HEK293 (cell line): ENCODE results near the gene ZNF493.
A peak's percentile ranks its signal among the peaks of the same experiment; 100 is the strongest.

Experiments
- CTCF ChIA-PET: fragments of 350-600 bp; formaldehyde crosslinking; extraction: SDS; loops from one replicate; lab custom pipeline; 2021; ENCODE audit warnings: antibody characterized with exemption; lab: Yijun Ruan, JAX
- POLR2A ChIA-PET: fragments of 300-600 bp; formaldehyde crosslinking; extraction: SDS; loops from one replicate; lab custom pipeline; 2020; ENCODE audit warnings: antibody characterized with exemption, inconsistent platforms; lab: Yijun Ruan, JAX
- H3K27ac ChIP-seq: fragments of 200-500 bp; sonication (Bioruptor generic); 2 replicates; pipeline ENCODE4 v1.5.1; 2014; ENCODE audit warnings: low read depth, low read length, control low read depth, inconsistent platforms; ENCODE audit errors: extremely low read depth
- H3K36me3 ChIP-seq, 2 experiments: fragments of 200-500 bp in 1 of 2; sonication (Bioruptor generic) in 1 of 2; 1 replicate in 1 of 2; 2 replicates in 1 of 2; pipeline ENCODE4 v1.5.1; 2014 to 2017; ENCODE audit warnings: inconsistent platforms in 2 of 2, low read length in 2 of 2; ENCODE audit not compliant: control insufficient read depth in 2 of 2, insufficient read depth in 1 of 2
- H3K4me1 ChIP-seq: fragments of 200-500 bp; sonication (Bioruptor generic); 2 replicates; pipeline ENCODE4 v1.5.1; 2014; ENCODE audit warnings: mild to moderate bottlenecking, low read length, inconsistent platforms; ENCODE audit not compliant: control insufficient read depth, insufficient read depth
- H3K4me3 ChIP-seq: 2 replicates; pipeline ENCODE4 v1.5.1; 2011; ENCODE audit warnings: low read depth, mild to moderate bottlenecking, control low read depth, low read length, moderate library complexity
- H3K9me3 ChIP-seq: fragments of 200-500 bp; sonication (Bioruptor generic); 2 replicates; pipeline ENCODE4 v1.5.1; 2014; ENCODE audit warnings: low read depth, low read length, inconsistent platforms; ENCODE audit not compliant: control insufficient read depth, insufficient read depth
- FEZF1 ChIP-seq: fragments of 450-650 bp; formaldehyde crosslinking; IDR thresholded peaks from 2 replicates; pipeline ENCODE4 v1.5.1; 2016; ENCODE audit warnings: missing biosample characterization, missing genetic modification characterization
- KLF1 ChIP-seq: fragments of 450-650 bp; formaldehyde crosslinking; IDR thresholded peaks from 2 replicates; pipeline ENCODE4 v1.5.1; 2016; ENCODE audit warnings: missing biosample characterization, missing genetic modification characterization
- KLF10 ChIP-seq: fragments of 450-650 bp; IDR thresholded peaks from 2 replicates; pipeline ENCODE4 v1.5.1; 2018; ENCODE audit warnings: missing biosample characterization, mild to moderate bottlenecking, missing genetic modification characterization
- ZNF10 ChIP-seq: fragments of 450-650 bp; formaldehyde crosslinking; IDR thresholded peaks from 2 replicates; pipeline ENCODE4 v1.5.1; 2017; ENCODE audit warnings: missing biosample characterization, missing genetic modification characterization
- ZNF16 ChIP-seq: fragments of 450-650 bp; formaldehyde crosslinking; IDR thresholded peaks from 2 replicates; pipeline ENCODE4 v1.5.1; 2016; ENCODE audit warnings: low read depth, missing biosample characterization, missing genetic modification characterization
- ZNF175 ChIP-seq: fragments of 450-650 bp; formaldehyde crosslinking; IDR thresholded peaks from 2 replicates; pipeline ENCODE4 v1.5.1; 2016; ENCODE audit warnings: missing biosample characterization, missing genetic modification characterization
- ZNF18 ChIP-seq: fragments of 450-650 bp; formaldehyde crosslinking; IDR thresholded peaks from 2 replicates; pipeline ENCODE4 v1.5.1; 2016; ENCODE audit warnings: missing biosample characterization, missing genetic modification characterization
- ZNF184 ChIP-seq: fragments of 450-650 bp; IDR thresholded peaks from 2 replicates; pipeline ENCODE4 v1.5.1; 2018; ENCODE audit warnings: missing biosample characterization, mild to moderate bottlenecking, missing genetic modification characterization
- ZNF266 ChIP-seq: fragments of 450-650 bp; formaldehyde crosslinking; IDR thresholded peaks from 2 replicates; pipeline ENCODE4 v1.5.1; 2016; ENCODE audit warnings: missing biosample characterization, missing genetic modification characterization, low read depth
- ZNF394 ChIP-seq: fragments of 450-650 bp; formaldehyde crosslinking; IDR thresholded peaks from 2 replicates; pipeline ENCODE4 v1.5.1; 2016; ENCODE audit warnings: missing biosample characterization, missing genetic modification characterization, mild to moderate bottlenecking, moderate library complexity, borderline replicate concordance
- ZNF426 ChIP-seq: fragments of 450-650 bp; formaldehyde crosslinking; IDR thresholded peaks from 2 replicates; pipeline ENCODE4 v1.5.1; 2017; ENCODE audit warnings: missing biosample characterization, missing genetic modification characterization, mild to moderate bottlenecking, inconsistent platforms, moderate library complexity
- ZNF555 ChIP-seq: fragments of 450-650 bp; formaldehyde crosslinking; conservative IDR thresholded peaks from 2 replicates; pipeline ENCODE4 v1.5.1; 2017; ENCODE audit warnings: missing biosample characterization, mild to moderate bottlenecking, missing genetic modification characterization, inconsistent platforms
- ZNF623 ChIP-seq: fragments of 450-650 bp; formaldehyde crosslinking; IDR thresholded peaks from 2 replicates; pipeline ENCODE4 v1.5.1; 2016; ENCODE audit warnings: missing biosample characterization, missing genetic modification characterization
- ZNF791 ChIP-seq: fragments of 450-650 bp; formaldehyde crosslinking; IDR thresholded peaks from 2 replicates; pipeline ENCODE4 v1.5.1; 2016; ENCODE audit warnings: missing biosample characterization, missing genetic modification characterization
- TF ChIP-seq, protein P1 (sequence below): fragments of 450-650 bp; formaldehyde crosslinking; IDR thresholded peaks from 2 replicates; pipeline ENCODE4 v1.5.1; 2016; ENCODE audit warnings: missing biosample characterization, missing genetic modification characterization
- TF ChIP-seq, protein P2 (sequence below): fragments of 450-650 bp; formaldehyde crosslinking; IDR thresholded peaks from 2 replicates; pipeline ENCODE4 v1.5.1; 2017; ENCODE audit warnings: missing biosample characterization, missing genetic modification characterization
- TF ChIP-seq, protein P3 (sequence below): fragments of 450-650 bp; formaldehyde crosslinking; IDR thresholded peaks from 2 replicates; pipeline ENCODE4 v1.5.1; 2016; ENCODE audit warnings: missing biosample characterization, missing genetic modification characterization
- TF ChIP-seq, protein P4 (sequence below): fragments of 450-650 bp; formaldehyde crosslinking; conservative IDR thresholded peaks from 2 replicates; pipeline ENCODE4 v1.5.1; 2016; ENCODE audit warnings: low read depth, missing biosample characterization, missing genetic modification characterization
- TF ChIP-seq, protein P5 (sequence below): fragments of 450-650 bp; formaldehyde crosslinking; conservative IDR thresholded peaks from 2 replicates; pipeline ENCODE4 v1.5.1; 2016; ENCODE audit warnings: low read depth, missing biosample characterization, missing genetic modification characterization

ZNF493 gene

GRCh38 chr19:21410166-21410565, 13.2 kb downstream of the ZNF493 start (continued):
- TF ChIP-seq ZNF791 (tag by site-specific recombination) (no peak), ZNF184 (tag by site-specific recombination) (no peak), ZNF266 (no peak), ZNF18 (tag by site-specific recombination) (no peak), KLF10 (no peak), ZNF175 (tag by site-specific recombination) (no peak), KLF1 (tag by site-specific recombination) (no peak)
- TF ChIP-seq, protein P1, sequence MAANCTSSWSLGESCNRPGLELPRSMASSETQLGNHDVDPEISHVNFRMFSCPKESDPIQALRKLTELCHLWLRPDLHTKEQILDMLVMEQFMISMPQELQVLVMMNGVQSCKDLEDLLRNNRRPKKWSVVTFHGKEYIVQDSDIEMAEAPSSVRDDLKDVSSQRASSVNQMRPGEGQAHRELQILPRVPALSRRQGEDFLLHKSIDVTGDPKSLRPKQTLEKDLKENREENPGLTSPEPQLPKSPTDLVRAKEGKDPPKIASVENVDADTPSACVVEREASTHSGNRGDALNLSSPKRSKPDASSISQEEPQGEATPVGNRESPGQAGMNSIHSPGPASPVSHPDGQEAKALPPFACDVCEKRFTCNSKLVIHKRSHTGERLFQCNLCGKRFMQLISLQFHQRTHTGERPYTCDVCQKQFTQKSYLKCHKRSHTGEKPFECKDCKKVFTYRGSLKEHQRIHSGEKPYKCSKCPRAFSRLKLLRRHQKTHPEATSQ, result no peak
- TF ChIP-seq, all 188 proteins: peak for 0

- H3K27ac ChIP-seq, result no peak overlapping the region
- ChIA-PET CTCF (no interaction called here), POLR2A (no interaction called here)
- H3K36me3 ChIP-seq, result no peaks in the 10 kb centered on the region
- H3K9me3 ChIP-seq, result no peaks in the 10 kb centered on the region
- H3K4me1 ChIP-seq, result no peaks in the 10 kb centered on the region
- TF ChIP-seq ZNF394 (tag by site-specific recombination), result peak; percentile 78
- TF ChIP-seq ZNF623, result 0 out of 2 replicates have a peak, but pooled peaks have one; percentile 25
- TF ChIP-seq, protein P2, sequence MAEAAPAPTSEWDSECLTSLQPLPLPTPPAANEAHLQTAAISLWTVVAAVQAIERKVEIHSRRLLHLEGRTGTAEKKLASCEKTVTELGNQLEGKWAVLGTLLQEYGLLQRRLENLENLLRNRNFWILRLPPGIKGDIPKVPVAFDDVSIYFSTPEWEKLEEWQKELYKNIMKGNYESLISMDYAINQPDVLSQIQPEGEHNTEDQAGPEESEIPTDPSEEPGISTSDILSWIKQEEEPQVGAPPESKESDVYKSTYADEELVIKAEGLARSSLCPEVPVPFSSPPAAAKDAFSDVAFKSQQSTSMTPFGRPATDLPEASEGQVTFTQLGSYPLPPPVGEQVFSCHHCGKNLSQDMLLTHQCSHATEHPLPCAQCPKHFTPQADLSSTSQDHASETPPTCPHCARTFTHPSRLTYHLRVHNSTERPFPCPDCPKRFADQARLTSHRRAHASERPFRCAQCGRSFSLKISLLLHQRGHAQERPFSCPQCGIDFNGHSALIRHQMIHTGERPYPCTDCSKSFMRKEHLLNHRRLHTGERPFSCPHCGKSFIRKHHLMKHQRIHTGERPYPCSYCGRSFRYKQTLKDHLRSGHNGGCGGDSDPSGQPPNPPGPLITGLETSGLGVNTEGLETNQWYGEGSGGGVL, result no peak
- no peak for TF ChIP-seq ZNF16 (tag by site-specific recombination)
- TF ChIP-seq, protein P3, sequence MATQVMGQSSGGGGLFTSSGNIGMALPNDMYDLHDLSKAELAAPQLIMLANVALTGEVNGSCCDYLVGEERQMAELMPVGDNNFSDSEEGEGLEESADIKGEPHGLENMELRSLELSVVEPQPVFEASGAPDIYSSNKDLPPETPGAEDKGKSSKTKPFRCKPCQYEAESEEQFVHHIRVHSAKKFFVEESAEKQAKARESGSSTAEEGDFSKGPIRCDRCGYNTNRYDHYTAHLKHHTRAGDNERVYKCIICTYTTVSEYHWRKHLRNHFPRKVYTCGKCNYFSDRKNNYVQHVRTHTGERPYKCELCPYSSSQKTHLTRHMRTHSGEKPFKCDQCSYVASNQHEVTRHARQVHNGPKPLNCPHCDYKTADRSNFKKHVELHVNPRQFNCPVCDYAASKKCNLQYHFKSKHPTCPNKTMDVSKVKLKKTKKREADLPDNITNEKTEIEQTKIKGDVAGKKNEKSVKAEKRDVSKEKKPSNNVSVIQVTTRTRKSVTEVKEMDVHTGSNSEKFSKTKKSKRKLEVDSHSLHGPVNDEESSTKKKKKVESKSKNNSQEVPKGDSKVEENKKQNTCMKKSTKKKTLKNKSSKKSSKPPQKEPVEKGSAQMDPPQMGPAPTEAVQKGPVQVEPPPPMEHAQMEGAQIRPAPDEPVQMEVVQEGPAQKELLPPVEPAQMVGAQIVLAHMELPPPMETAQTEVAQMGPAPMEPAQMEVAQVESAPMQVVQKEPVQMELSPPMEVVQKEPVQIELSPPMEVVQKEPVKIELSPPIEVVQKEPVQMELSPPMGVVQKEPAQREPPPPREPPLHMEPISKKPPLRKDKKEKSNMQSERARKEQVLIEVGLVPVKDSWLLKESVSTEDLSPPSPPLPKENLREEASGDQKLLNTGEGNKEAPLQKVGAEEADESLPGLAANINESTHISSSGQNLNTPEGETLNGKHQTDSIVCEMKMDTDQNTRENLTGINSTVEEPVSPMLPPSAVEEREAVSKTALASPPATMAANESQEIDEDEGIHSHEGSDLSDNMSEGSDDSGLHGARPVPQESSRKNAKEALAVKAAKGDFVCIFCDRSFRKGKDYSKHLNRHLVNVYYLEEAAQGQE (tag by site-specific recombination), result 0 out of 2 replicates have a peak, but pooled peaks have one; percentile 23
- TF ChIP-seq, protein P4, sequence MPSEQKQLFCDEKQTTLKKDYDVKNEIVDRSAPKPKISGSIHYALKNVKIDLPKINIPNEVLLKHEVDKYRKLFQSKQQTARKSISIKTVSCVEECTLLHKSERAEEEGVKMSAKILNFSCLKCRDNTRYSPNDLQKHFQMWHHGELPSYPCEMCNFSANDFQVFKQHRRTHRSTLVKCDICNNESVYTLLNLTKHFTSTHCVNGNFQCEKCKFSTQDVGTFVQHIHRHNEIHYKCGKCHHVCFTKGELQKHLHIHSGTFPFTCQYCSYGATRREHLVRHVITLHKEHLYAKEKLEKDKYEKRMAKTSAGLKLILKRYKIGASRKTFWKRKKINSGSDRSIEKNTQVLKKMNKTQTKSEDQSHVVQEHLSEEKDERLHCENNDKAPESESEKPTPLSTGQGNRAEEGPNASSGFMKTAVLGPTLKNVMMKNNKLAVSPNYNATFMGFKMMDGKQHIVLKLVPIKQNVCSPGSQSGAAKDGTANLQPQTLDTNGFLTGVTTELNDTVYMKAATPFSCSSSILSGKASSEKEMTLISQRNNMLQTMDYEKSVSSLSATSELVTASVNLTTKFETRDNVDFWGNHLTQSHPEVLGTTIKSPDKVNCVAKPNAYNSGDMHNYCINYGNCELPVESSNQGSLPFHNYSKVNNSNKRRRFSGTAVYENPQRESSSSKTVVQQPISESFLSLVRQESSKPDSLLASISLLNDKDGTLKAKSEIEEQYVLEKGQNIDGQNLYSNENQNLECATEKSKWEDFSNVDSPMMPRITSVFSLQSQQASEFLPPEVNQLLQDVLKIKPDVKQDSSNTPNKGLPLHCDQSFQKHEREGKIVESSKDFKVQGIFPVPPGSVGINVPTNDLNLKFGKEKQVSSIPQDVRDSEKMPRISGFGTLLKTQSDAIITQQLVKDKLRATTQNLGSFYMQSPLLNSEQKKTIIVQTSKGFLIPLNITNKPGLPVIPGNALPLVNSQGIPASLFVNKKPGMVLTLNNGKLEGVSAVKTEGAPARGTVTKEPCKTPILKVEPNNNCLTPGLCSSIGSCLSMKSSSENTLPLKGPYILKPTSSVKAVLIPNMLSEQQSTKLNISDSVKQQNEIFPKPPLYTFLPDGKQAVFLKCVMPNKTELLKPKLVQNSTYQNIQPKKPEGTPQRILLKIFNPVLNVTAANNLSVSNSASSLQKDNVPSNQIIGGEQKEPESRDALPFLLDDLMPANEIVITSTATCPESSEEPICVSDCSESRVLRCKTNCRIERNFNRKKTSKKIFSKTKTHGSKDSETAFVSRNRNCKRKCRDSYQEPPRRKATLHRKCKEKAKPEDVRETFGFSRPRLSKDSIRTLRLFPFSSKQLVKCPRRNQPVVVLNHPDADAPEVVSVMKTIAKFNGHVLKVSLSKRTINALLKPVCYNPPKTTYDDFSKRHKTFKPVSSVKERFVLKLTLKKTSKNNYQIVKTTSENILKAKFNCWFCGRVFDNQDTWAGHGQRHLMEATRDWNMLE (tag by site-specific recombination), result peak; percentile 63; the same call in 1 of the 2 replicates
- TF ChIP-seq ZNF10 (tag by site-specific recombination), result no peak
- peak; percentile 38 for TF ChIP-seq ZNF426 (tag by site-specific recombination)
- TF ChIP-seq ZNF555 (tag by site-specific recombination), result peak; percentile 28; the same call in 1 of the 2 replicates
- no peak for TF ChIP-seq FEZF1 (tag by site-specific recombination)
- TF ChIP-seq, protein P5, sequence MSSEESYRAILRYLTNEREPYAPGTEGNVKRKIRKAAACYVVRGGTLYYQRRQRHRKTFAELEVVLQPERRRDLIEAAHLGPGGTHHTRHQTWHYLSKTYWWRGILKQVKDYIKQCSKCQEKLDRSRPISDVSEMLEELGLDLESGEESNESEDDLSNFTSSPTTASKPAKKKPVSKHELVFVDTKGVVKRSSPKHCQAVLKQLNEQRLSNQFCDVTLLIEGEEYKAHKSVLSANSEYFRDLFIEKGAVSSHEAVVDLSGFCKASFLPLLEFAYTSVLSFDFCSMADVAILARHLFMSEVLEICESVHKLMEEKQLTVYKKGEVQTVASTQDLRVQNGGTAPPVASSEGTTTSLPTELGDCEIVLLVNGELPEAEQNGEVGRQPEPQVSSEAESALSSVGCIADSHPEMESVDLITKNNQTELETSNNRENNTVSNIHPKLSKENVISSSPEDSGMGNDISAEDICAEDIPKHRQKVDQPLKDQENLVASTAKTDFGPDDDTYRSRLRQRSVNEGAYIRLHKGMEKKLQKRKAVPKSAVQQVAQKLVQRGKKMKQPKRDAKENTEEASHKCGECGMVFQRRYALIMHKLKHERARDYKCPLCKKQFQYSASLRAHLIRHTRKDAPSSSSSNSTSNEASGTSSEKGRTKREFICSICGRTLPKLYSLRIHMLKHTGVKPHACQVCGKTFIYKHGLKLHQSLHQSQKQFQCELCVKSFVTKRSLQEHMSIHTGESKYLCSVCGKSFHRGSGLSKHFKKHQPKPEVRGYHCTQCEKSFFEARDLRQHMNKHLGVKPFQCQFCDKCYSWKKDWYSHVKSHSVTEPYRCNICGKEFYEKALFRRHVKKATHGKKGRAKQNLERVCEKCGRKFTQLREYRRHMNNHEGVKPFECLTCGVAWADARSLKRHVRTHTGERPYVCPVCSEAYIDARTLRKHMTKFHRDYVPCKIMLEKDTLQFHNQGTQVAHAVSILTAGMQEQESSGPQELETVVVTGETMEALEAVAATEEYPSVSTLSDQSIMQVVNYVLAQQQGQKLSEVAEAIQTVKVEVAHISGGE, result peak; percentile 50
- H3K4me3 ChIP-seq, result no peak overlapping the region
Measured at GRCh38 chr19:21422244-21422643, 25.3 kb downstream of the ZNF493 start.
